ENCODE results near the gene LZTR1. TPM values are rescaled to one million over a fixed set of nuclear protein-coding genes. Genes with fewer than 3 reads are reported as not detected.
A peak's percentile ranks its signal among the peaks of the same experiment; 100 is the strongest.
"Not testable (repeated sequence)": the region's sequence is repeated elsewhere in the genome, so short reads cannot be mapped to it uniquely, and the experiment has no call there.

Gene LZTR1
- total and polyA plus RNA-seq, 9 donors, result 27.7 to 42.2 (median 35.4) TPM

GRCh38 chr22:21034989-21035388 is 52.9 kb downstream of the LZTR1 start:
- Histone ChIP-seq H3K27me3 (ENCODE audit: control insufficient read depth, insufficient read depth, low read length) (peaks cover 21% of the 10 kb centered on the region), H3K4me3 (ENCODE audit: low read length) (no peak overlapping the region), H3K27ac (ENCODE audit: low read length) (no peak overlapping the region), H3K4me1 (ENCODE audit: control insufficient read depth, insufficient read depth, low read length) (peaks cover 22% of the 10 kb centered on the region), H3K36me3 (ENCODE audit: control insufficient read depth, insufficient read depth, low read length) (no peaks in the 10 kb centered on the region), H3K9me3 (replicated peaks; ENCODE audit: control insufficient read depth, low read depth, low read length) (no peaks in the 10 kb centered on the region)
- no peak for DNase-seq
- no CpG with 5 or more reads among the region's 3 CpGs for WGBS (ENCODE audit: insufficient coverage)

- H3K4me1 ChIP-seq (ENCODE audit: control insufficient read depth, insufficient read depth, low read length), result peaks cover 10% of the 10 kb centered on the region
- peak; percentile 63 for DNase-seq
- H3K27me3 ChIP-seq (ENCODE audit: control insufficient read depth, insufficient read depth, low read length), result peaks cover under 1% of the 10 kb centered on the region
- no CpG with 5 or more reads among the region's 2 CpGs for WGBS (ENCODE audit: insufficient coverage)
- H3K36me3 ChIP-seq (ENCODE audit: control insufficient read depth, insufficient read depth, low read length), result no peaks in the 10 kb centered on the region
- H3K4me3 ChIP-seq (ENCODE audit: low read length), result no peak overlapping the region
- H3K9me3 ChIP-seq (replicated peaks; ENCODE audit: control insufficient read depth, low read depth, low read length), result no peaks in the 10 kb centered on the region
- no peak overlapping the region for H3K27ac ChIP-seq (ENCODE audit: low read length)
These were observed 56.3 kb downstream of the LZTR1 start for GRCh38 chr22:21038405-21038804.

- H3K4me1 ChIP-seq (ENCODE audit: control insufficient read depth, insufficient read depth, low read length), result peaks cover 18% of the 10 kb centered on the region
- not testable (repeated sequence) for H3K9me3 ChIP-seq (replicated peaks; ENCODE audit: control insufficient read depth, low read depth, low read length); H3K4me3 ChIP-seq (ENCODE audit: low read length); H3K36me3 ChIP-seq (ENCODE audit: control insufficient read depth, insufficient read depth, low read length); H3K27me3 ChIP-seq (ENCODE audit: control insufficient read depth, insufficient read depth, low read length); DNase-seq; H3K27ac ChIP-seq (ENCODE audit: low read length)
- WGBS (ENCODE audit: insufficient coverage), result no CpG with 5 or more reads among the region's 5 CpGs
These were observed 57.1 kb downstream of the LZTR1 start for GRCh38 chr22:21039158-21039557.

- Histone ChIP-seq H3K9me3 (replicated peaks; ENCODE audit: control insufficient read depth, low read depth, low read length) (no peaks in the 10 kb centered on the region), H3K36me3 (ENCODE audit: control insufficient read depth, insufficient read depth, low read length) (no peaks in the 10 kb centered on the region), H3K27me3 (ENCODE audit: control insufficient read depth, insufficient read depth, low read length) (no peaks in the 10 kb centered on the region), H3K4me1 (ENCODE audit: control insufficient read depth, insufficient read depth, low read length) (peaks cover 39% of the 10 kb centered on the region), H3K4me3 (ENCODE audit: low read length) (no peak overlapping the region), H3K27ac (ENCODE audit: low read length) (no peak overlapping the region)
- WGBS (ENCODE audit: insufficient coverage), result 68% methylated on average over 4 of the region's 4 CpGs
- no peak for DNase-seq
These were observed 59.8 kb downstream of the LZTR1 start for GRCh38 chr22:21041937-21042336.

GRCh38 chr22:21042978-21043859 is 61.1 kb downstream of the LZTR1 start:
- Histone ChIP-seq H3K4me1 (ENCODE audit: control insufficient read depth, insufficient read depth, low read length) (peaks cover 33% of the 10 kb centered on the region), H3K9me3 (replicated peaks; ENCODE audit: control insufficient read depth, low read depth, low read length) (no peaks in the 10 kb centered on the region), H3K36me3 (ENCODE audit: control insufficient read depth, insufficient read depth, low read length) (no peaks in the 10 kb centered on the region), H3K4me3 (ENCODE audit: low read length) (no peak overlapping the region), H3K27me3 (ENCODE audit: control insufficient read depth, insufficient read depth, low read length) (no peaks in the 10 kb centered on the region), H3K27ac (ENCODE audit: low read length) (no peak overlapping the region)
- WGBS (ENCODE audit: insufficient coverage), result 58% methylated on average over 3 of the region's 6 CpGs
- DNase-seq, result no peak

GRCh38 chr22:21043860-21044535 is 61.9 kb downstream of the LZTR1 start:
- WGBS (ENCODE audit: insufficient coverage), result 80% methylated on average over 5 of the region's 15 CpGs
- Histone ChIP-seq H3K27me3 (ENCODE audit: control insufficient read depth, insufficient read depth, low read length) (no peaks in the 10 kb centered on the region), H3K9me3 (replicated peaks; ENCODE audit: control insufficient read depth, low read depth, low read length) (no peaks in the 10 kb centered on the region), H3K36me3 (ENCODE audit: control insufficient read depth, insufficient read depth, low read length) (no peaks in the 10 kb centered on the region), H3K4me3 (ENCODE audit: low read length) (peak overlapping the region; percentile 51), H3K27ac (ENCODE audit: low read length) (peak overlapping the region; percentile 69), H3K4me1 (ENCODE audit: control insufficient read depth, insufficient read depth, low read length) (peaks cover 33% of the 10 kb centered on the region)
- no peak for DNase-seq

GRCh38 chr22:21044931-21045584 is 63.0 kb downstream of the LZTR1 start:
- no peaks in the 10 kb centered on the region for H3K36me3 ChIP-seq (ENCODE audit: control insufficient read depth, insufficient read depth, low read length)
- 16% methylated on average over 14 of the region's 15 CpGs for WGBS (ENCODE audit: insufficient coverage)
- H3K4me1 ChIP-seq (ENCODE audit: control insufficient read depth, insufficient read depth, low read length), result peaks cover 33% of the 10 kb centered on the region
- DNase-seq, result peak; percentile 64
- H3K4me3 ChIP-seq (ENCODE audit: low read length), result peak overlapping the region; percentile 51
- no peaks in the 10 kb centered on the region for H3K9me3 ChIP-seq (replicated peaks; ENCODE audit: control insufficient read depth, low read depth, low read length)
- H3K27ac ChIP-seq (ENCODE audit: low read length), result peak overlapping the region; percentile 81
- no peaks in the 10 kb centered on the region for H3K27me3 ChIP-seq (ENCODE audit: control insufficient read depth, insufficient read depth, low read length)

GRCh38 chr22:21045585-21046294 is 63.6 kb downstream of the LZTR1 start, which contains the start of gene LRRC74B:
Gene LRRC74B (plus strand): TSS chr22:21045946. CDS start chr22:21045987, 41 bp downstream.
- under 1% methylated on average over 26 of the region's 47 CpGs for WGBS (ENCODE audit: insufficient coverage)
- H3K4me3 ChIP-seq (ENCODE audit: low read length), result peak within 1 kb of the TSS; percentile 51
- no peaks in the 10 kb centered on the region for H3K27me3 ChIP-seq (ENCODE audit: control insufficient read depth, insufficient read depth, low read length)
- peak within 1 kb of the TSS; percentile 81 for H3K27ac ChIP-seq (ENCODE audit: low read length)
- H3K9me3 ChIP-seq (replicated peaks; ENCODE audit: control insufficient read depth, low read depth, low read length), result no peaks in the 10 kb centered on the region
- no peaks in the 10 kb centered on the region for H3K36me3 ChIP-seq (ENCODE audit: control insufficient read depth, insufficient read depth, low read length)
- peak; percentile 94 for DNase-seq
- peaks cover 33% of the 10 kb centered on the region for H3K4me1 ChIP-seq (ENCODE audit: control insufficient read depth, insufficient read depth, low read length)

- H3K4me1 ChIP-seq (ENCODE audit: control insufficient read depth, insufficient read depth, low read length), result peaks cover 33% of the 10 kb centered on the region
- H3K36me3 ChIP-seq (ENCODE audit: control insufficient read depth, insufficient read depth, low read length), result no peaks in the 10 kb centered on the region
- DNase-seq, result no peak
- H3K9me3 ChIP-seq (replicated peaks; ENCODE audit: control insufficient read depth, low read depth, low read length), result no peaks in the 10 kb centered on the region
- no peaks in the 10 kb centered on the region for H3K27me3 ChIP-seq (ENCODE audit: control insufficient read depth, insufficient read depth, low read length)
- 89% methylated on average over 12 of the region's 14 CpGs for WGBS (ENCODE audit: insufficient coverage)
- H3K27ac ChIP-seq (ENCODE audit: low read length), result no peak overlapping the region
- H3K4me3 ChIP-seq (ENCODE audit: low read length), result no peak overlapping the region
These were observed 65.1 kb downstream of the LZTR1 start for GRCh38 chr22:21047035-21047661.
